ENCODE data around the gene TCERG1L. TPM values are rescaled to one million over a fixed set of nuclear protein-coding genes. Genes with fewer than 3 reads are reported as not detected.

Gene TCERG1L
- total RNA-seq, 1 experiment from 2014 or later: not detected

GRCh38 chr10:131098416-131098952 is 213.0 kb downstream of the TCERG1L start:
- H3K79me2 ChIP-seq (ENCODE audit: low read length): no peaks in the 10 kb centered on the region
- DNase-seq: no peak

GRCh38 chr10:131096031-131096430 is 215.5 kb downstream of the TCERG1L start:
- no peaks in the 10 kb centered on the region for H3K27me3 ChIP-seq (ENCODE audit: low read length)
- no peak overlapping the region for H3K4me3 ChIP-seq (ENCODE audit: low read length)
- H3K9me2 ChIP-seq (replicated peaks; ENCODE audit: insufficient read depth, low read length): no peaks in the 10 kb centered on the region

More at GRCh38 chr10:131098416-131098952, 213.0 kb downstream of the TCERG1L start:
- H3K9me3 ChIP-seq (ENCODE audit: low read length): no peaks in the 10 kb centered on the region
- no peaks in the 10 kb centered on the region for H3K36me3 ChIP-seq (ENCODE audit: insufficient read depth, low read length)
- H2AFZ ChIP-seq (ENCODE audit: low read length): no peak overlapping the region
- H3K9me2 ChIP-seq (replicated peaks; ENCODE audit: insufficient read depth, low read length): no peaks in the 10 kb centered on the region
- no peaks in the 10 kb centered on the region for H3K4me1 ChIP-seq (ENCODE audit: low read length)
- no peak overlapping the region for H3K4me2 ChIP-seq (ENCODE audit: low read depth, low read length, poor library complexity, severe bottlenecking)
- H3K4me3 ChIP-seq (ENCODE audit: low read length): no peak overlapping the region
- H3K9ac ChIP-seq (ENCODE audit: low read length): no peak overlapping the region
- no peak overlapping the region for H3K27ac ChIP-seq (ENCODE audit: low read length)
- H3K27me3 ChIP-seq (ENCODE audit: low read length): no peaks in the 10 kb centered on the region
- H4K20me1 ChIP-seq (ENCODE audit: insufficient read depth, low read depth, low read length): no peaks in the 10 kb centered on the region

GRCh38 chr10:131095313-131095580 is 216.3 kb downstream of the TCERG1L start:
- Histone ChIP-seq H3K27me3 (ENCODE audit: low read length) (no peaks in the 10 kb centered on the region), H3K4me2 (ENCODE audit: low read depth, low read length, poor library complexity, severe bottlenecking) (no peak overlapping the region), H4K20me1 (ENCODE audit: insufficient read depth, low read depth, low read length) (no peaks in the 10 kb centered on the region), H3K27ac (ENCODE audit: low read length) (no peak overlapping the region), H3K79me2 (ENCODE audit: low read length) (no peaks in the 10 kb centered on the region), H3K36me3 (ENCODE audit: insufficient read depth, low read length) (no peaks in the 10 kb centered on the region), H3K4me1 (ENCODE audit: low read length) (no peaks in the 10 kb centered on the region), H3K9ac (ENCODE audit: low read length) (no peak overlapping the region), H2AFZ (ENCODE audit: low read length) (no peak overlapping the region), H3K9me2 (replicated peaks; ENCODE audit: insufficient read depth, low read length) (no peaks in the 10 kb centered on the region), H3K9me3 (ENCODE audit: low read length) (no peaks in the 10 kb centered on the region), H3K4me3 (ENCODE audit: low read length) (no peak overlapping the region)
- DNase-seq: no peak

More at GRCh38 chr10:131096031-131096430, 215.5 kb downstream of the TCERG1L start:
- H3K9me3 ChIP-seq (ENCODE audit: low read length): no peaks in the 10 kb centered on the region
- no peak overlapping the region for H2AFZ ChIP-seq (ENCODE audit: low read length)
- H4K20me1 ChIP-seq (ENCODE audit: insufficient read depth, low read depth, low read length): no peaks in the 10 kb centered on the region
- no peaks in the 10 kb centered on the region for H3K4me1 ChIP-seq (ENCODE audit: low read length)
- H3K4me2 ChIP-seq (ENCODE audit: low read depth, low read length, poor library complexity, severe bottlenecking): no peak overlapping the region
- no peaks in the 10 kb centered on the region for H3K79me2 ChIP-seq (ENCODE audit: low read length)
- no peak overlapping the region for H3K27ac ChIP-seq (ENCODE audit: low read length)
- H3K9ac ChIP-seq (ENCODE audit: low read length): no peak overlapping the region
- H3K36me3 ChIP-seq (ENCODE audit: insufficient read depth, low read length): no peaks in the 10 kb centered on the region
- no peak for DNase-seq

- no peak overlapping the region for H3K4me2 ChIP-seq (ENCODE audit: low read depth, low read length, poor library complexity, severe bottlenecking)
- H3K27me3 ChIP-seq (ENCODE audit: low read length): no peaks in the 10 kb centered on the region
- DNase-seq: no peak
- H3K27ac ChIP-seq (ENCODE audit: low read length): no peak overlapping the region
- no peak overlapping the region for H3K4me3 ChIP-seq (ENCODE audit: low read length)
- no peaks in the 10 kb centered on the region for H4K20me1 ChIP-seq (ENCODE audit: insufficient read depth, low read depth, low read length)
- H3K9ac ChIP-seq (ENCODE audit: low read length): no peak overlapping the region
- no peak overlapping the region for H2AFZ ChIP-seq (ENCODE audit: low read length)
- no peaks in the 10 kb centered on the region for H3K79me2 ChIP-seq (ENCODE audit: low read length)
- no peaks in the 10 kb centered on the region for H3K9me3 ChIP-seq (ENCODE audit: low read length)
- H3K9me2 ChIP-seq (replicated peaks; ENCODE audit: insufficient read depth, low read length): no peaks in the 10 kb centered on the region
- H3K4me1 ChIP-seq (ENCODE audit: low read length): no peaks in the 10 kb centered on the region
- no peaks in the 10 kb centered on the region for H3K36me3 ChIP-seq (ENCODE audit: insufficient read depth, low read length)
These were observed 216.8 kb downstream of the TCERG1L start for GRCh38 chr10:131094527-131095312.

GRCh38 chr10:131093795-131094366 is 217.6 kb downstream of the TCERG1L start:
- Histone ChIP-seq H4K20me1 (ENCODE audit: insufficient read depth, low read depth, low read length) (no peaks in the 10 kb centered on the region), H3K27ac (ENCODE audit: low read length) (no peak overlapping the region), H3K4me3 (ENCODE audit: low read length) (no peak overlapping the region), H3K9ac (ENCODE audit: low read length) (no peak overlapping the region), H2AFZ (ENCODE audit: low read length) (no peak overlapping the region), H3K9me3 (ENCODE audit: low read length) (no peaks in the 10 kb centered on the region), H3K4me1 (ENCODE audit: low read length) (no peaks in the 10 kb centered on the region), H3K79me2 (ENCODE audit: low read length) (no peaks in the 10 kb centered on the region), H3K9me2 (replicated peaks; ENCODE audit: insufficient read depth, low read length) (no peaks in the 10 kb centered on the region), H3K4me2 (ENCODE audit: low read depth, low read length, poor library complexity, severe bottlenecking) (no peak overlapping the region), H3K27me3 (ENCODE audit: low read length) (no peaks in the 10 kb centered on the region), H3K36me3 (ENCODE audit: insufficient read depth, low read length) (no peaks in the 10 kb centered on the region)
- no peak for DNase-seq

GRCh38 chr10:131093346-131093745 is 218.2 kb downstream of the TCERG1L start:
- no peak overlapping the region for H3K9ac ChIP-seq (ENCODE audit: low read length)
- no peaks in the 10 kb centered on the region for H3K9me2 ChIP-seq (replicated peaks; ENCODE audit: insufficient read depth, low read length)
- DNase-seq: no peak
- no peaks in the 10 kb centered on the region for H3K79me2 ChIP-seq (ENCODE audit: low read length)
- H4K20me1 ChIP-seq (ENCODE audit: insufficient read depth, low read depth, low read length): no peaks in the 10 kb centered on the region
- H3K4me2 ChIP-seq (ENCODE audit: low read depth, low read length, poor library complexity, severe bottlenecking): no peak overlapping the region
- no peaks in the 10 kb centered on the region for H3K36me3 ChIP-seq (ENCODE audit: insufficient read depth, low read length)
- H3K27ac ChIP-seq (ENCODE audit: low read length): no peak overlapping the region
- H2AFZ ChIP-seq (ENCODE audit: low read length): no peak overlapping the region
- no peak overlapping the region for H3K4me3 ChIP-seq (ENCODE audit: low read length)
- no peaks in the 10 kb centered on the region for H3K27me3 ChIP-seq (ENCODE audit: low read length)
- no peaks in the 10 kb centered on the region for H3K9me3 ChIP-seq (ENCODE audit: low read length)
- H3K4me1 ChIP-seq (ENCODE audit: low read length): no peaks in the 10 kb centered on the region

GRCh38 chr10:131092876-131093275 is 218.6 kb downstream of the TCERG1L start:
- Histone ChIP-seq H3K9ac (ENCODE audit: low read length) (no peak overlapping the region), H4K20me1 (ENCODE audit: insufficient read depth, low read depth, low read length) (no peaks in the 10 kb centered on the region), H3K4me2 (ENCODE audit: low read depth, low read length, poor library complexity, severe bottlenecking) (no peak overlapping the region), H2AFZ (ENCODE audit: low read length) (no peak overlapping the region), H3K9me2 (replicated peaks; ENCODE audit: insufficient read depth, low read length) (no peaks in the 10 kb centered on the region), H3K27me3 (ENCODE audit: low read length) (no peaks in the 10 kb centered on the region), H3K27ac (ENCODE audit: low read length) (no peak overlapping the region), H3K4me1 (ENCODE audit: low read length) (no peaks in the 10 kb centered on the region), H3K36me3 (ENCODE audit: insufficient read depth, low read length) (no peaks in the 10 kb centered on the region), H3K79me2 (ENCODE audit: low read length) (no peaks in the 10 kb centered on the region), H3K4me3 (ENCODE audit: low read length) (no peak overlapping the region), H3K9me3 (ENCODE audit: low read length) (no peaks in the 10 kb centered on the region)
- DNase-seq: no peak

GRCh38 chr10:131092386-131092785 is 219.1 kb downstream of the TCERG1L start:
- Histone ChIP-seq H3K9me2 (replicated peaks; ENCODE audit: insufficient read depth, low read length) (no peaks in the 10 kb centered on the region), H3K79me2 (ENCODE audit: low read length) (no peaks in the 10 kb centered on the region), H3K4me1 (ENCODE audit: low read length) (no peaks in the 10 kb centered on the region), H3K36me3 (ENCODE audit: insufficient read depth, low read length) (no peaks in the 10 kb centered on the region), H3K9ac (ENCODE audit: low read length) (no peak overlapping the region), H3K4me2 (ENCODE audit: low read depth, low read length, poor library complexity, severe bottlenecking) (no peak overlapping the region), H3K9me3 (ENCODE audit: low read length) (no peaks in the 10 kb centered on the region), H3K27me3 (ENCODE audit: low read length) (no peaks in the 10 kb centered on the region), H2AFZ (ENCODE audit: low read length) (no peak overlapping the region), H4K20me1 (ENCODE audit: insufficient read depth, low read depth, low read length) (no peaks in the 10 kb centered on the region), H3K27ac (ENCODE audit: low read length) (no peak overlapping the region), H3K4me3 (ENCODE audit: low read length) (no peak overlapping the region)
- no peak for DNase-seq

All from Karpas-422 (cell line).